Right renal pelvis (tissue), 4 donors: ENCODE results near the gene CALML4. TPM values are rescaled to one million over a fixed set of nuclear protein-coding genes. Genes with fewer than 3 reads are reported as not detected.

Experiments used
- DNase-seq, 4 donors: peaks; one replicate each; pipeline ENCODE4 v3.0.0-alpha.2; 2013; ENCODE audit warnings: low read depth in 4 of 4, low spot score in 3 of 4, missing footprints in 1 of 4
- polyA plus RNA-seq, 4 donors: library from polyadenylated mRNA; unstranded; fragments of 120-200 nt; gene quantifications; one replicate each; pipeline ENCODE4 v1.2.1, GENCODE V29; 2013; ENCODE audit not compliant: insufficient read length in 4 of 4

The CALML4 gene
- polyA plus RNA-seq, 4 donors = 31.2 to 37.0 (median 34.5) TPM

- no peak for DNase-seq
Observed at GRCh38 chr15:68151277-68151676, 53.9 kb downstream of the CALML4 start.

- no peak for DNase-seq
Observed at GRCh38 chr15:68150187-68150586, 54.9 kb downstream of the CALML4 start.

GRCh38 chr15:68149059-68149458 is 56.1 kb downstream of the CALML4 start:
- no peak for DNase-seq

- DNase-seq = no peak
Observed at GRCh38 chr15:68148039-68148438, 57.1 kb downstream of the CALML4 start.

- DNase-seq = no peak
Observed at GRCh38 chr15:68145706-68146105, 59.4 kb downstream of the CALML4 start.

- DNase-seq = no peak
Observed at GRCh38 chr15:68143785-68144184, 61.3 kb downstream of the CALML4 start.

- DNase-seq = no peak
Observed at GRCh38 chr15:68143129-68143528, 62.0 kb downstream of the CALML4 start.

Other genes starting within 250 kb of the CALML4 start
- gene PIAS1, start 151.0 kb downstream of the CALML4 start, polyA plus RNA-seq = 10 to 100 TPM; 40.5 to 50.8 (median 49.1) TPM
- gene CLN6, start 24.4 kb upstream of the CALML4 start, polyA plus RNA-seq = 10 to 100 TPM; 32.7 to 41.4 (median 33.9) TPM
- 10 to 100 TPM; 52.1 to 65.6 (median 60.6) TPM for gene FEM1B, start 72.4 kb upstream of the CALML4 start, polyA plus RNA-seq
- 1 to 10 TPM; 3.0 to 5.4 (median 4.2) TPM for gene ITGA11, start 226.8 kb upstream of the CALML4 start, polyA plus RNA-seq